H4 (cell line): Measurements from ENCODE around the gene PRPF19. TPM values are rescaled to one million over a fixed set of nuclear protein-coding genes. Genes with fewer than 3 reads are reported as not detected.
A peak's percentile ranks its signal among the peaks of the same experiment; 100 is the strongest.

ENCODE experiments used
- DNase-seq: peaks from one replicate; pipeline ENCODE4 v3.0.0-alpha.2; 2015; ENCODE audit warnings: low spot score
- total RNA-seq: library from RNA; depleted of rRNA; stranded (reverse); fragments of >200 nt; shearing (Covaris generic); gene quantifications from 2 replicates; pipeline ENCODE4 v1.2.3, GENCODE V29; 2014

Gene PRPF19
- total RNA-seq, 1 experiment from 2014 or later: 106 TPM

DNA sequence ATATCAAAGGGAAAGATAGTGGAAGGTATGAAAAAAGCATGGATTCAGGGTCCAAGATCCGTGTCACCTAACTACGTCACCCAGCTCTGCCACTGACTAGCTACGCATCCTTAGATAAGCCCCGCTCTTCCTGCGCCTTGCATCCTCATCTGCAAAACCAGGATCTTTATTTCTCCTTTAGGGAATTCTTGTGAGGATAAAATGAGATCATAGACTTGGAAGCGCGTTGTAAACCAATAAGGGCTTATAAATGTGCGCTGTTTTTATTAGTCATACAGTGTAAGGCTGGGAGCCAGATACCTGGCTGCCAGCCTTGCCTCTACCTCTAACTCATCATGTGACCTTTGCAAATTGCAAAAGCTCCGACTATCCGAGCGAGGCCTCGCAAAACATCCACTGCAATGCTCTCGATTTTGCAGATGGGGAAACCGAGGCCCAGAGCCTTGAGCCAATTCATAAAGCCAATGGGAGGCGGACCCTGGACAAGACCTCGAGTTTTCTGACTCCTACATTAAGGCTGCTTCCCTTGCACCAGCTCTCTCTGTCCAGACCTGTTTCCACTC, 753 bp downstream of the PRPF19 start:
- DNase-seq: no peak

DNA sequence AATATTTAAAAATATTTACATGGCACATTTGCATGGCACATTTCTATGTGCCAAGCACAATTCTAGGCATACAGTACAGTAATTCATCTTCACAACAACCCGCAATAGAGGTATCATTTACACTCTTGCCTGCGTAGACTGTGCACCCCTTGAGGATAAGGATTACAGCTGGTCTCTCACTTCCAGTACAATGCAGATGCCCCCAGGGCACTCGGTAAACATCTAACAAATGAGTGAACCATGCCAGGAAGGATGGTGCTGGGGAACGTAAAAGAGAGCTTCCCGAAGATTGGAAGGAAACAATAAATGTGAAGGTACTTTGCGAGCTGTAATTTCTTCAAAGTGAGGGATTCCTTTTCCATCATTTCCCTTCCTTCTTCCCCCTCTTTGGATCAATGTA, 1.3 kb downstream of the PRPF19 start:
- no peak for DNase-seq

DNA sequence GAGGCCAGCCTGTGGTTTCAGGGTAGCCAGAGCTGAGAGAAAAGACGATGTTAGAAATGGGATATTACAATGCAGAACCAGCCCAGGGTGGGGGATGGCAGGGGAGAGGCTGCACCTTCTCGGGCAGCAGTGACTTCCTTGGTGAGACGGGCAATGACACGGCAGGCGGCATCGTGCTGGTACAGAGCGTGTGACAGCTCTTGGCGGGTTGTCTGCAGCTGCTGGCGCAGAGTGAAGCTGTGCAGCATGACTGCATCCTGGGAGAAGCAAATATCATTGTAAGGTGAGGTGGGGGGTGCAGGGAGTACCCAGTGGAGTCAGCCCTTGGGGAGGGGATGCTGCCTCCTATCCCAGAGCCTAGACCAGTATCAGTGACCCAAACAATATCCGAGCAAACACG, 3.8 kb downstream of the PRPF19 start:
- DNase-seq: no peak

DNA sequence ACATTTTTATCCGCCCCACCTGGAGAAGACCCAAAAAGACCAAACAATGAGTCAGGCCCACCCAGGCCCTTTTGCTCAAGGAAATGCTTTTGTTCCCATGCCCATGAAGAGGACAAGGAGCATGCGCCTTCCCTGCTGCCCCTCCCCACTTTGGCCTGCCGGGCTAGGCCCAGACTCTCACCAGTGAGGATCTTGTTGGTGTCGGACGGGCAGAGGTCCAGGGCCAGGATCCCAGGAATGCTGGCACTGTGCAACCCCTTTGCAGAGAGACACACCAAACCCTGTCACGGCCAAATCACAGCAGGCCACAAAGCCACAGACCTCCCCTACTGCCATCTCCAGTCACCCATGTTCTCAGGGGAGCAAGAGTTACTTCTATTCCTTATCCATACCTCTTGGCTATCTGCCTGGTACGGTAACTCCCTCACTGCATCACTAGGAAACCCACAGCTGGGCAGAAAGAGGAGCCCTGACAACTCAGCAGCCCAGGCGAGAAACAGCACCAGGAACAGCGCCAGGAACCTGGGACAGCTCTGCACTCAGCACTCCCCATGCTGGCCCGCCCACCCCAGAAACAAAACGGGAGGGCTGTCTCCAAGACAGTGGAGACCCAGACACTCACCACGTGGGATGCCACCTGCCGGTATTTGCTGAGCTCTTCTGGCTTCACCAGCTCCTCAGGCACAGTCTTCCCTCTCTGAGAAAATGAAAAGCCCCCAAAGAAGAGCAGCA, 5.5 kb downstream of the PRPF19 start:
- no peak for DNase-seq

DNA sequence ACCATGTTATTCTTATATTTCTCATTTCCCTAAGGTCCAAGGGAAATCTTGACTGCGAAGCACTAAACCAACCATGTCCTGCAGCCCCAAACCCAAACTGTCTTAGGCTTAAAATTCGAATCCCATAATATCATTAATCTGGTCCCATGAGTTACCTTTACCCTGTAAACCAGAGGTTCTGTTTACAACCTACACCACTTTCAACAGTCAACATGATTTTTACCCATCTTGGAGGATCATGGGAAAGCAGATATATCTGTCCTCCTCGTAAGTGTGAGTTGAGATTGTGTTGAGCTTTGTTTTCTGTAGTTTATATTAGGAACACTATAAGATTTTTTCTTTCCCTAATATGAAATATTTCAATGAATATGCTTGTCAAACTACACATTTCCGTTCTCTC, 6.4 kb downstream of the PRPF19 start:
- DNase-seq: no peak

DNA sequence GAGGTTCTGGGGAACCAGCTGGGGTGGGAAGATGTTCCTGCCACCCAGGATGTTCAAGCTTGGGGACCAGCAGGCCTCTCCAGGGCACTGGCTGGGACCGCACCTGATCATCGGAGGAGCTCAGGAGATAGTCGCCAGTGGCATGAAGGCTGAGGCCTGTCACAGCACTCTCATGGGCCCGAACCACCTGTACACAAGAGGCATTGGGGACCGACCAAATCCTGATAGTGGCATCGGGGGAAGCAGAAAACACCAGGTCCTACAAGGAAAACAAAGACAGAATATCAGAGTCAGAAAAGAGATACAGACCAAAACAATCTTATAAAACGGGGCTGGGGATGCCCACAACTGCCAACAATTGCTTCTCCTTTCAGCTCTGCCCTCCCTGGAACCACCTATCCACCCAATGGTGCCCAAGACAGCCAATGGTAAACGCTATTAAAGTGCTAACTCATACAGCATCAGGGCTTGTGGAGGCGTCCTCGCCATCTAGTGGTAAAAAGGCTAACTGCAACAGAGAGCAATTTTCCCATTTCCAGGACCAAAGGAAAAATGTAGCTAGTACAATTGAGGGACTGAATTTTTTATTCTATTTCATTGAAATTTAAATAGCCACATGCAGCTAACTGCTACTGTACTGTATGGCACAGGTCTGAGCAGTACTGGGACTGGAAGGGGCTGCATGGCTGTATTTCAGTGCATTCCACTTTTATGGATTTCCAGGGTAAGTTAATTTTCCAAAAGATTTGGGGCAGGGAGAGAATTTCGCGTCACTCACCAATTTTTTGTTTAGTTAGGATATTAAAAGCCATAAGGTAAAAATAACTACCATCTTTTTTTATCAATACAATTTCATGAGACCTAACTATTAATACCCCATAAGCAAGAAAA, 7.1 kb downstream of the PRPF19 start:
- DNase-seq: peak; percentile 83

DNA sequence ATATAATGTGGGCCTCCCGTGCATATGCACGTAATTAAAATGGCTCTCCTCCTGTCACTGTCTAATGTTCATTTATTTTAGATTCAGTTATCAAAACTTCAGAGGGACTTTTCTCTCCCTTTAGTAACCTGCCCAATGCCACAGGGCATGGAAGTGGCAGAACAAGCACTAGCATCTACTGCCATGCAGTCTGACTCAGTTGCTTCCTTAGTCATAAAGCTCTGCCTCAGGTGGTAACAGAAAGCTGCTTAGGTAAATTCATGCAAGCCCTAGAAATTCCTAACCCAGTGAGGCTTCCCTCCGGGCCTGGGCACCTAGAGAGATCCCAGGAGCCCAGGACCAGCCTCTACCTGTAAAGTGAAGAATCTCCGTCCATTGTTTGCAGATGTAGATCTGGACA, 8.9 kb downstream of the PRPF19 start:
- DNase-seq: no peak

DNA sequence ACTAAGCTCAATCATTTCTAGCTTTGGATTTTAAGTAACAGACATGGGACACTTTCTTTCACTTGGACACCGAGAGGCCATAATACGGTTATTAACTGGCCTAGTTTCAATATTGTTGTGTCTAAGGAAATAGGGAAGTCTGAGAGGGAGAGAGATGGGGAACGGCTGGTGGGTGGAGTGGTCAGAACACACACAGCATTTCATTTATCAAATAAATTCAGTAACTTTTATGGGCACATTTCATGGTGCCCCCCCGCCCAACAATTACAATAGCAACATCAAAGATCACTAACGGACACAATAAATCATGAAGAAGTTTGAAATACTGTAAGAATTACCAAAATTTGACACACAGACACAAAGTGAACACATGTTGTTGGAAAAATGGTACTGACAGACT, 10.7 kb downstream of the PRPF19 start:
- DNase-seq: no peak

DNA sequence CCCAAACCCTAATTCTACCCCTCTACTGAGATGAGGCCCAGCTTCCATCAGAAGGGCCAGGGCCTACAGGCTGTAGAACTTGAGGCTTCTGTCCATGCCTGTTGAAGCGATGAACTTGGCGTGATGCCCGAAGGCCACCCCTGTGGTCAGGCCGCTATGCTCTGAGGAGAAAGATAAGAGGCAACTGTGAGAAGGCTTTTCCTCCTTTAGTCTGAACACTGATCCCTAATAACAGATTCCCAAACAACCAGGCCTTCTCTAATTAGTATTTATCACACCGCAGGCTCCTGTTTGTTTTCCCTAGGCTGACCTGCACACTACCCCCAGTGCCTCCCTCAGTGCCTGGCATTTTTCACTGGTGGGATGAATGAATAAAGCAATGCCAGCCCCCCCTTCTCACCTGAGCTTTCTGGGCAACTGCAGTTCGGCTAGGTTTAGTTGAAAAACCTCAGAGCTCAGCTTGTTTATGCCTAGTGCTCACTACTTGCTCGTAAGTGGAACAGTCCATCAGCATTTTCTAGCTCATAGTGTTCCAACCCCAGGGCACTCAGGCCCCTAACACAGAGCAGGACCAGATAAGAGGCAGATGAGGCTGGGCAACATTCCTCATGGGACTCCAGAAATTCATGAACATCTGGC, 15.2 kb downstream of the PRPF19 start:
- no peak for DNase-seq

DNA sequence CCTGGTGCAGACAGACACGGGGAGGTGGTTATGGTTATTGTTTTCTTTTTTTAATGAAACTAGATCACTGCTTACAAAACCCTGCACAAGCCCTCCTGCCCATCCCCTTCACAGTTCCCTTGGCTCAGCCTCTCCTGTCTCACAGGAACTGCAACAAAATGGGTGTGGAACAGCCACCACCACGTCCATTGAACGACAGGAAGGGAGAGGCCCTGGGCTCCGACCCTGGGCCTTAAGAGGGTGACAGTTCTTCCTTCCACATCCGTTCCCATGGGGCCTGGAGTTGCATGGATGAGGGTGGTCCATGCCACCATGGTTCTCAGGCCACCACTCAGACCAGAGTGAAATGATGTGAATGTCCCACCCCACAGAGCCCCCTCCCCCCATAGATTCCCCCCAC, 15.7 kb downstream of the PRPF19 start:
- no peak for DNase-seq

DNA sequence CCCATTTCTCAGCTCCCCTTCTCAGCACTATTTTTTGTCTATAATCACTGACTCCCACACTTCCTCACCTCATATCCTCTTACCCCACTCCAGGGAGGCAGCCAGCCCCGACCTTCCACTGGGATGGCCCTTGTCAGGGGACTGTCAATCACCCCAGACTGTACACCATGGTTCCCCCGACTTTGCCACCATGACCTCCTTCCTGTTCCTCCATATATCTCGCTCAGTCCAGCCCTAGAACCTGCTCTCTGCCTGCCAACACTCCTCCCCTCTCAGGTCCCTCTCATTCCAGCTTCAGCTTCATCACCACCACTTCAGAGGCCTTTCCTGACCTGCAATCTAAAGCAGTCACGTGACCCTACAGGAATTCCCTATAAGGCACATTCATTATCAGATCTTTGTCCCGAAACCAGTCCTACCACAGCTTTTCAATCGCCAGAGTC, 16.5 kb downstream of the PRPF19 start:
- no peak for DNase-seq

DNA sequence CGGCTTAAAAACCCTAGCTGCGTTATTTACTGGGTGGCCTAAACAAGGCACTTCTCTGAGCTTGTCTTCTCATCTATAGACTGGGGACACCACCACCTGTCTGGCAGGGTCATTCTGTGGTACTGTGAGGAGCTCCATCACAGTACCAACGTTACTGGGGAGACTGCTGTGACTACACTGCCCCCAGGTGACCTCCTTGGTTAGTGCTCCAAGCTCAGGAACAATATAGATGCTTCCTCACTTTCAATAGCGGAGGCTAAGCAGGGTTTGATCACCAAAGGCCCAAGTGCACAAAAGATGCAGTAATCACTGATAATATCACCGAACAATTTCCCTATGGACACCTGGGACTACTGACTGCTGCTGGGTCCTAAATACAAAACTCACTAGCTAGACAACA, 18.8 kb downstream of the PRPF19 start:
- DNase-seq: peak; percentile 35

DNA sequence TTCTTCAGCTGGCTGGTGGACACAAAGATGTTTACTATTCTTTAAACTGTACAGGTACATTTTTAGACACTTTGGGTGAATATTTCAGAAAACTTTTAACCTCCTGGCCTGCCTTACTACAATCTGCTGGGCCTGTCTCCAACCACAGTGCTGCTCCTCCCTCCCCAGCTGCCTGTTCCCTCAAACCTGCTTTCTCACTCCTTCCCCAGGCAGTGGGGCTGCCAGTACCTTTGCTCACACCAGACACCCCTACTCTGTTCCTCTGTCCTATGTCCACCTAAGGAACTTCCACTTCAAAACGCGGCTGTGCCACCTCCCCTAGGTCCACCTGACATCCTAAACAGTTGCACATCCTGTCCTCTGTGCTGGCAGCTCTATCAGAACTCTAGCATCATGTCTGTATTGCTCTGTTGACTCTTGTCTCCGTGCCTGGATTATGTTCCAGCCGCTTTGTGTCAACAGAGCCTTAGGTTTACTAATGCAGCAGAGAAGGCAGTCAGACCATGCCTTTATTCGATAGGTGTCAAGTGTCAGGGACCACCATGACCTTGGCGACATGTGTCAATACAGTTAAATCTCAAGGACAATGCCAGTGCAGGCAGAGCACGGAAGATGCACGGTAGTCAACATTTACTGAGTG, 25.6 kb downstream of the PRPF19 start:
- no peak for DNase-seq

DNA sequence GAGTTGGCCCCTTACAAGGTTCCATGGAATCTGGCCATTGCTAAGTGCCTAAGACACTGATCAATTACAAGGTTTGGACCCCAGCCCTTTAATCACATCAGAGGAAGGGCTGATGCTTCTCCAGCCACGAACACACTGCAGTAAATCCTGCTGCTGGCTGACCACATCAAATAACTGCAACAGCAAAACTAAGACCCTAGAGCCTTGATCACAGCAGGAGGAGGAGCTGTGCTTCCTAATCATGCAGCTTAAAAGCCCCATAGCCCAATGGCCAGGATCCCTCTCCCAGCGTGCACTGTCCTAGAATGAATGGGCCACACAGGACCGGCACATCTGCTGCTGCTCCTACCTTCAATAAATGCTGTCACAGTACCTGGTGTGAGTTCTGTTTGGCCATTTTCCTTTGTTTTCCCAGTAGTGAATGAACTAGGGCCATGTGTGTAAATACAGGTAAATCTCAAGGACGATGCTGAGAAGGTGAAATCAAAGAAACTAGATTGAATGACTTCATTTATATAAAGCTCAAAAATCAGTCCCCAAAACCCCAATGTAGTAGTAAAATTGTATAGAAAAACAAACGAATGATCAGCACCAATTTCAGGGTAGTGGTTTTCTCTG, 26.3 kb downstream of the PRPF19 start:
- no peak for DNase-seq

DNA sequence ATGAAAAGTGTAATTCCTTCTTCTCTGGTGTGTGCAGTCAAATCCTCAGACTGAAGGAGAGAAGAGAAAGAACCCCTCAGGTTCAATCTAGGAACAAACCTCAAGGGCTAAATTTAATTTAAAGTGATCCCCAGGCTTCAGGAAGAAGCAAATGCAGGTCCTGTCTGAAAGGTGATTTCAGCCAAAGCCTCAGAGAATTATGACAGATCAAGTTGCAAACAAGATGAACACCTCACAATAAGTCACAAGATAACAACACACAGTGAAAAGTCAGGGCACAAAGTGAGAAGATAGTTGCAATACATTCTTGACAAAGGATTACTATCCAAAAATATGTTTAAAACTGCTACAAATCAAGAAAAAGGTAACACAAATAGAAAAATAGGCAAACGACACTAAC, 27.3 kb downstream of the PRPF19 start:
- DNase-seq: no peak

DNA sequence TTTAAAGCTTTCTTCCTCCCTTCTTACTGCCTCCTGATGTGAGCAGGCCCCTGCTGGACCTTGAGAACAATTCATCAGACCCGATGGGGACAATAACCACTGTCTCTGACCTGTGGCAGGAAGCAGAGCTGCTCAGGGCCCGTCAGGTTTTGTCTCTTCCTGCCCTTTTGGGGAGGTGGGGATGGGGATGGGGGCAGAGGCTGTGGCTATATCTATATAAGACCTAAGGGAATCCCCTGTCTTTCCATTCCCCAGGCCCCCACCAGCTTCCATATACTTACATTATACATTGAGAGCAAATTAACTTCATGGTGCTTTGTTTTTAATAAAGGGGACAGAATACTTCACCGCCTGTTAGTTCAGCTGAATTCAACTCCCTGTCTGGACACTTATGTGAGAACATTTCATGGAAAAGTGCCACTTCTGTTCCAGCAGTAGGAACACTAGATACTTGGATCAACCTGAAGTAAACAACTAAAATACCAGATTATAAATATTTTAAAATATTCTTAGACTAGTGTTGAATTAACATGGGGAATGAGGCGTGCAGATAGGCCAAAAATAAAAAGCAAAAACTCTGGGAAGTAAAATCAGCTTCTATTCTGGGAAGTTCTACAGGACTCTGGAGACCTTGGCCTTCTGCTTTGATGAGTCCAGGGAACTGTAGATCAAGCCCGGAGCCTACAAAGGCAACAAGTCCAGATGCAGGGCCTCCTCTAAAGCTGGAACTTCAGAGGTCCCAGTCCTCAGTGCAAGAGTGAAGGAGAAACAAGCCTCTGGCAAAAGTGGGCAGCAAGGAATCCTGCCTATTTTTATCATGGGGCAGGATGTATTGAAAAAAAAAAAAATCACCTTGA, 27.9 kb downstream of the PRPF19 start:
- no peak for DNase-seq

DNA sequence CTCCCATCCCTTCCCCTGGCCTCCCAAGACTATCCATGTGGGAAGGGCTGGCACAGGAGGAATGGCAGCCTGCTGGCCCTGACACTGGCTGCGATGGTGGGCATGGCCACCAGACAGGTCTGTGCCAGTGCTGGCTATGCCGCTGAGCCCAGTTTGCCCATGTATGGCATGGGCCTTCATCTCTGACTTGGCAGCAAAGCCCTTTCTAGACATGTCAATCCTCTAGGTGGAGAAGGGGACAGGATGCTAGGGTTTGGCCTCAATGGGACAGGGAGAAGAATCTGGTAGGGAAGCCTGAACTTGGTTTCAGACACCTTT, 30.3 kb downstream of the PRPF19 start:
- DNase-seq: no peak

DNA sequence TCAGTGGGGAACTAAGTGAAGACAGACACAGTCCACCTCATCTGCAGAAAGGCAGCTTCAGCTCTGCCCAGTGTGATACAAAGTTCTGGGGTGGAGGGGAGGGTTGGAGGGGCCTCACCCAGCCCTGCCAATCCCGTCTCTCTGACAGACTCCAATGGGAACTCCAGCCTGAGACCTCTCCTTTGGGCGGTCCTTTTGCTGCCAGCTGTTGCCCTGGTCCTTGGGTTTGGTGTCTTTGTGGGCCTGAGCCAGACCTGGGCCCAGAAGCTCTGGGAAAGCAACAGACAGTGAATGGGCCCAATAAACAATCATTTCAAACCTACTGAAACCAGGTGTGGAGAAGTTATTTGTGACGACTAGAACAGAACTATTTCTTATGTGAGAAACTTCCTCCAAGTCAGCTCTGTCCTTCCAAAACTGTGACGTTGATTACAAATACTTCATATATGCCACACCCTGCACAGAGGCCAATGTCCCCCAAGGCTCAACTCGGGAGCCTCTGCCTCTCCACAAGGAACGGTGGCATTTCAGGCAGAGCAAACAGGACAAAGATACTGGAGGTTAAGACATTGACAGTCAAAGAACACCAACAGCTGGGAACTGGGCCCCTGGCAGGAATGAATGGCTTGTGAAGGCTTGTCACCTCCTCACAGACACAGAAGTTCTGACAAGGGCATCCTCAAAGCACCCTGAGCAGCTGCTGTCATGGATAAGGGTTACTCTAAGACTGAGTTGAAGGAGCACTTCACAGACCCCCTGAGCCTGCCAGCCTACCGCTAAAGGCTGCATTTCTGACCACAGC, 30.8 kb downstream of the PRPF19 start:
- DNase-seq: no peak

DNA sequence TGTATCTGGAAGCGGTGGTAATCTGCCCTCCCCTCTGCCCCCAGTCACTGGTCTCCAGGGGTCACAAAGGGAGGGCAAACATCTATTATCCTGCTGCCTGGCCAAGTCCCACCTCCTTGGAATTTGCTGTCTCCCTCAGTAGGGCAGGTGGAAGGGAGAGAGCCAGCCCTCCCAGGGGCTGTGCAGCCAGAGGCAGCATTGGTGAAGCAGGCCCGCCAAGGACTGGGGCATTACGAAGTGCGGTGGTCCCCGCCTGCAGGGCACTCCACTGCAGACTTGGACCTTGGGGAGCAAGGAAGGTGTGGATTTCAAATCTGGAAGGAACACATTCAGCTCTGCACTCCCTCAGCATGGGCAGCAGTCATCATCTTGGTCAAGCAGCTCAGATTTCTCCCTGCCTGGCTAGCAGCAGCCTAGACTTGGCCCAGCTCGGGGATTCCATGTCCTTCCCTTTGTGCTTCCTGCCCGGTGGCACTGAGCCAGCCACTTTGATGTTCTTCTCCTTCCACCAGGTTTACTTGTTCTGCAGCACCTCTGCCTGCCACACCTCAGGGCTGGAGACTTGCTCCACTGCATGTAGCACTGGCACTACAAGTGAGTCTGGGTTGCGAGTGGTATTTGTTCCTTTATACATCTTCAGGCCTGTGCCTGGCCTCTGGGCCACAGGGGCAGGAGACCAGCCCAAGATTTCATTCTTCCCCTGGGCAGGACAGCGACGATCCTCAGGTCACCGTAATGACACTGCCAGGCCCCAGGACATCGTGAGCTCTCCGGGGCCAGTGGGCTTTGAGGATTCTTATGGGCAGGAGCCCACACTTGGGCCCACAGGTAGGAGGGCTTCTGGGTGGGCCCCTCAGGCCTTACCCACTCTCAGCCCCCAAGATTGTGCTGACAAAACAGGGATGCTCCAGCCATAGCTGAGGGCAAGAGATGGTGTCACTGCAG, 31.7 kb downstream of the PRPF19 start:
- no peak for DNase-seq
